Measurements from ENCODE around the gene RASAL3.

DNA sequence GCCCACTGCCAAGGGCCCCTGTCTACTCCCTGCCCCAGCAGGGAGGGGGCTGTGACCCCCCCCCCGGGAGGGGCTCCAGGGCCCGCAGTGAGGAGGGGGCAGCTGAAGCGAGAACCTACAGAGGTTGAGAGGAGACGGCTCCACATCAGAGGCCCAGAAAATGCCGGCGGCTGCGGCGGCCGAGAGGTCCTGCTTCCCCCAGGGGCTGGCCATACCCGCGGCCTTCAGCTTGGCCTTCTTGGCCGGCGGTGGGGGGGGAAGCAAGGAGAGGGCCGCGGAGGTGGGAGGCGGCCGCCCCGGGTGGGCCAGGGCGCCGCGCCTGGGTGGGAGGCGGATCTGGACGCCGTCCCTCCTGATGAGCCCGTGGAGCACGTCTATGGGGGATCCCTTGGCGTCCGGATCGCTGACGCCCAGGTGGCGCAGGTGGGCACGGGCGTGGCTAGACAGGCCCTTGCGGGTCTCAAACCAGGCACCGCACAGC is 36.3 kb downstream of the RASAL3 start:
- no peak for TF ChIP-seq POLR2A (IDR thresholded peaks at IDR 0.05)
- TF ChIP-seq, protein P1, sequence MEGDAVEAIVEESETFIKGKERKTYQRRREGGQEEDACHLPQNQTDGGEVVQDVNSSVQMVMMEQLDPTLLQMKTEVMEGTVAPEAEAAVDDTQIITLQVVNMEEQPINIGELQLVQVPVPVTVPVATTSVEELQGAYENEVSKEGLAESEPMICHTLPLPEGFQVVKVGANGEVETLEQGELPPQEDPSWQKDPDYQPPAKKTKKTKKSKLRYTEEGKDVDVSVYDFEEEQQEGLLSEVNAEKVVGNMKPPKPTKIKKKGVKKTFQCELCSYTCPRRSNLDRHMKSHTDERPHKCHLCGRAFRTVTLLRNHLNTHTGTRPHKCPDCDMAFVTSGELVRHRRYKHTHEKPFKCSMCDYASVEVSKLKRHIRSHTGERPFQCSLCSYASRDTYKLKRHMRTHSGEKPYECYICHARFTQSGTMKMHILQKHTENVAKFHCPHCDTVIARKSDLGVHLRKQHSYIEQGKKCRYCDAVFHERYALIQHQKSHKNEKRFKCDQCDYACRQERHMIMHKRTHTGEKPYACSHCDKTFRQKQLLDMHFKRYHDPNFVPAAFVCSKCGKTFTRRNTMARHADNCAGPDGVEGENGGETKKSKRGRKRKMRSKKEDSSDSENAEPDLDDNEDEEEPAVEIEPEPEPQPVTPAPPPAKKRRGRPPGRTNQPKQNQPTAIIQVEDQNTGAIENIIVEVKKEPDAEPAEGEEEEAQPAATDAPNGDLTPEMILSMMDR (IDR thresholded peaks at IDR 0.05): no peak

Data from heart left ventricle (tissue), 13 donors.